Stromal cell of bone marrow (primary cell): Measurements from ENCODE around the gene EXOC4.

ENCODE experiments used
- DNase-seq: peaks from one replicate; pipeline ENCODE4 v3.0.0-alpha.2; 2012; ENCODE audit warnings: low read depth

The EXOC4 gene

DNA sequence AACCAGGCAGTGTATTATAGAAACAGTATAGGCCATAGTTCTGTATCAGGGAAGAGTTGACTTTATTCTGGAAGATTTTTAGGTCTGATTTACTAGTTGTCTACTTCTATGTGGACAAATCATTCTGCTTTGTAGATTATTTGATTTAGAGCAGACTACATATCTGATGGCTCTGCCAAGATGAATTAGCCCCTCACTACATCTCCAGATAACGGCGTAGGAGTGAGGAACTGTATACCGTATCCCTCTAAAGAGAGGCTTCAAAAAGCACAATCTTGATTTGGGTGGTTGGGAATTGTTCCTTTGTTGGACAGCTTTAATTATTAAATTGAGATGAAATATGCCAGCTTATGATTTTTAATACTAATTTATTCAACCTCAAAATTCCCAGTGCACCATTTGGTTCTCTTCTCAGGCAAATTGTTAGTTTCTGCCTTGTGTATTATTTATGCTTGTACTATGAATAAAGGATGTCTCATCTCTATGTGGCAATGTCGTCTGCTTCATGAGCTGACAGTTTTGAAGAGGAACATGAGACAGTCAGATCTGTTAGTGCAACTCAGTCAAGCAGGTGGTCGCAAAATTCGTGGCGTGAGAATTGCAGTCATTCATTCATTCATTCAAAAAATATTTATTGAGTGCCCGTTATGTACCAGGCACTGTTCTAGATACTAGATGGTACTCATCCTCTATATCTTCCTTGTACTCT lies 422.8 kb downstream of the EXOC4 start:
- no peak for DNase-seq

DNA sequence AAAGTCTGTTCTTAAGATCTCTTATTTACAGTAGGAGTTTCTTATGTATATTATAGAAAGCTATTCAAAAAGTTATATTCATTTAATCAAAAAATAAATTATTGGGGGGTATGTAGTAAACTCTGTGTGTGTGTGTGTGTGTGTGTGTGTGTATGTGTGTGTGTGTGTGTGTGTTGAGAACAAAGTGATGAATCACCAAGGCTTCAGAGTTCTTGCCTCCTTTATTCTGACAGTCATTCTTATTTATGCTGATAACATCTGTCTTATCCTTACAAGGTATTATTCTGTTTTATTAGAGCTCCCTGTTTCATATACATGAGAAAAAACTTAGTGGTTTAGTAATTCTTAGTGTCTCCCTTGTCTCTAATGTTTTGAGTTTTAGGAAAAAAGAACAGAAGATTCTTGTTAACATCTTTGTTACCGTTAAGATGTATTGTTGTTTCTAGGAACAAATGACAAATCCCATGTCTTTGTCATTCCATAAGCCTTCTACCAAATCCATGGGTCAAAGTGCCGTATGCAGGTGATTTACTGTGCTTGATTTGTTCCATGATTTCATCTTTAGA lies 424.0 kb downstream of the EXOC4 start:
- DNase-seq: no peak

DNA sequence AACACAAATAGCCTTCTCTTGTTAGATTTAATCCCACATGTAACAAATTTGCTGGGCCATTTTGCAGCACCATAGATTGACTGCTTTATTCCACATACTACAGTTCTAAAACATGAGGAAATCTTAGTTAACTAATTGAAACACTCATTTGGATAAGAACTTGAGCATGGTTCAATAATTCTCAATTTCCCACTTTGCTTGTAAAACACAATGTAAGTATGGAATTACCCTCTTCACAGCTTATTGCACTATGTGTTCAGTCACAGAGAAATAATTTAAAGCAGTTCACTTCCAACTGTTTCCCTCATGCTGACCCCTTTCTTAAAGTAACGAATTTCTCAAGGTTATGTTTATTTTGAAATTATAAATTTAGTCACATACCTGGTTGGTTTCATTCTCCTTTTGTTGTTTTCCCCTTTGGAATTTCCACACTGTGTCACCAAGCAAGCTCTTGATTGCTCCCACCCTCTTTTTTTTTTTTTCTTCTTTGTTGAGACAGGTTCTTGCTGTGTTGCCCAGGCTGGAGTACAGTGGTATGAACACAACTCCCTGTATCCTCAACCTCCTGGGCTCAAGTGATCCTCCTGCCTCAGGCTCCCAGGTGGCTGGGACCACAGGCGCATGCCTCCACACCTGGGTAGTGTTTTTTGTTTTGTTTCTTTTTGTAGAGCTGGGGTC lies 425.4 kb downstream of the EXOC4 start:
- DNase-seq: no peak

DNA sequence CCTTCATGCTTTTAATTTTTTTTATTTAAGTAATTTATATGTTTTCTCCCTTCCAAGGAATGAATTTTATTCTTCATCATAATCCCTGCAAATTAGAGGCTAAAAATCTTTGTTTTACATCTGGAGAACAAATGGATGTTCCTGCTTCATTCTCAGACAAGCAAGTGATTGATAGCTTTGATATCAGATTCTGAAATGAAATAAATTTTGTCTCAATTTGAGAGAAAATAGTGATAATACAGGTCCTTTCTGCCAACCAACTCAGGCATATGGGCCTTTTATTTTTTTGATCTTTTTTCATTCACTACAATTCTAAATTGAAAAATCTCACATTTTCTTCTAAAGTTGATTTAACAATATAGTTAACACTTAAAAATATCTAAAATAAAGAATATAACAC lies 427.1 kb downstream of the EXOC4 start:
- DNase-seq: no peak

DNA sequence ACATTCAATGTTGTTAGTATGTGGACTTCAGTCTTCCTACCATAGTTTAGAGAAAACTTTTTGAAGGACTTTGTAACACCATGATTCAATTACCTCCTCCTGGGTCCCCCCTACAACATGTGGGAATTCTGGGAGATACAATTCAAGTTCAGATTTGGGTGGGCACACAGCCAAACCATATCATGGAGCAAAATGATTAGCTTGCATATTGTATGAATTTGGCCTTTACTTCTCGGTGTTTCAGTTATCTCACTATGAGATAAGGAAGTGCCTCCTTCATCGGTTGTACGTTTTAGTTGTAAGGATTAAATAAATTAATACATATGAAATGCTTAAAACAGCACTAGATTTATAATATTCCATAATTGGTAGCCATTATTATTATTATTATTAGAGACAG lies 428.7 kb downstream of the EXOC4 start:
- no peak for DNase-seq

DNA sequence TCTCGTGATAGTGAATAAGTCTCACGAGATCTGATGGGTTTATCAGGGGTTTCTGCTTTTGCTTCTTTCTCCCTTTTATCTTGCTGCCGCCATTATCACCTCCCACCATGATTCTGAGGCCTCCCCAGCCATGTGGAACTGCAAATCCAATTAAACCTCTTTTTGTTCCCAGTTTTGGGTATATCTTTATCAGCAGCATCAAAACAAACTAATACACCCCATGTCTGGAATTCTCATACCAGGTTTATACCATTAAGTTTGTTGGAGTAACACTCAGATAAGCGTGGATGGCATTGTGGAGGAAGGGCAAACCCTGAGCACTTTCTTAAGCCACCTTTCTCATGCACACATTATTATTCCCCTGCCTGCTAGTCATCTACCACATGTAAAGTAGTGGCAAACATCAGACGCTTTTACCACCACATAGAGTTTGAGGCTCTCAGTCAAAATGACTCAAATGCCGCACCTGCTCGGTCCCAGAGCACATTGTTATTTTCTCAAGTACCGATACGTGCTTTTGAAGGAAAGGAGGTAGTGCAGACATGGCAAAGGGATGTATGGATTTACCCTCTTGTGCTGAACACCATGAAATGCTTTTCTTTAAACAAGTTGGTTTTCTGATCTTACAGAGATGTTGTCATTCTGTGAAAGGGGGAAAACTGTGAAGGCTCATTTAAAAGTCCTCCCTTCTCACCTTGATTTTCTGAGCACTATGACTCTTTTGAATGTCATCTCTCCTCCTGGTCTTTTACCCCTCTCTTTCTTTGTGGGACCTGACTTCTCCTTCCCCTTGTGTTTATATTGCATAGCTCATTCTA lies 429.7 kb downstream of the EXOC4 start:
- no peak for DNase-seq

DNA sequence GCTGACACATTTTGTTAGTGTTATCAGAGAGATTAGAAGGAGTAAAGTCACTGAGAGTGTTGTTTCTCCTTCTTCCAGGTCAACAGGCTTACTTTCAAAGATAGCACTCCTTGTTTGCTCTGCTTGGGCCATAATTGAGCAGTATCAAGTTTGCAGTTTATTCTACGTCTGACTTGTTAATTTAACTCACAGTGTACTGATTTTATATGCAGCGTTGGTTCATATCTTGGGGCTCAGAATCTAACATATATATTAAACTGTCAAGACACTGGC lies 430.2 kb downstream of the EXOC4 start:
- DNase-seq: no peak

DNA sequence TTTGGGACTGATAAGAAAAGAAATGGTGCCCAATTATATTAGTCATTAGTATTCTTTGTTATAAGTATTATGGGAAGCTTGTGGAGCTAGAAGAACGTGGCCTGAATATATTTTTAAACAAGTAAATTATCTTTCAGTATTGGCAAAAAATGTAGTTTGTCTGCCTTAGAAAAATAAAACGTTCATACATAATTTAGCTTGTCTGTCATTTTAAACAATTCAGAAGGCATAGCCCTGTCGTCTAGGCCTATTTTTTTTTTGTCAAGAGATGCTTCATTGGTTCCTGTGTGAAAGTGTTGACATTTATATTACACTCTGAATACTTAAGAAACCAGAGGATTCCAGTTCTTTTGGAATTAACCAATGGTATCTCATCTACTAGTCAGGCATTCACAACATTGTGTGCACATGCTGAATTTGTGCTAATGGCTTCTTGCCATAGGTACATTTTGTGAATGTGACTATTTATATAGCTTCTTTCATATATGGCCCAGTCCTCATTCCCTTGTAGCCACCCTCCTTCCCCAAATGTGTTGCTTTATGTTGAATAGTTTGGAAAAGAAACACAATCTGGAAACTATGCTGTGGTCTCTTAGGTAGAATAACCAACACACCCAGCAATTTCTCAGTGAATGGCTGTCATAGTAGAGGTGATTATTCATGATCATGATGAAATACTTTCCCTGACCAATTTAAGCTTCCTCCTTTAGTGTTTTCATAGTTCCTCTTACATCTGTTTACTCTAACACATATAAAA lies 435.8 kb downstream of the EXOC4 start:
- DNase-seq: no peak

DNA sequence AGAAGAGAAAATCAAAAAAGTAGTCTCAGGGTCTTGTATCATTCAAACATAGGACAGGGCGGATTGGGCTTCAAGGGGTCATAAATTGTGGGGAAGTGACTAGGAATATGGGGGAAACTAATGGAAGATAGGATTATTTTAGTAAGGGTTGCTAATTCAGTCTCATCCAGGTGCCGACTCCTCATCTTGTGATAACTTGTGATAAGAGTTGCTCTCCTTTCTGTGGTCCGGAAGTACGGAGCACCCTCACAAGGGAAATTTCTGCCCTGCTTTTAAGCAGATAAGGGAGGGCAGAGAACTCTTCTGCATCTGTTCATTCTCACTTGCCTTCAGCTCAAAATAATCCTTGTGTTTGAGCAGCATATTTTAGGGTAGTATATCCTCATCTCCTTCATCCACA lies 437.9 kb downstream of the EXOC4 start:
- no peak for DNase-seq

DNA sequence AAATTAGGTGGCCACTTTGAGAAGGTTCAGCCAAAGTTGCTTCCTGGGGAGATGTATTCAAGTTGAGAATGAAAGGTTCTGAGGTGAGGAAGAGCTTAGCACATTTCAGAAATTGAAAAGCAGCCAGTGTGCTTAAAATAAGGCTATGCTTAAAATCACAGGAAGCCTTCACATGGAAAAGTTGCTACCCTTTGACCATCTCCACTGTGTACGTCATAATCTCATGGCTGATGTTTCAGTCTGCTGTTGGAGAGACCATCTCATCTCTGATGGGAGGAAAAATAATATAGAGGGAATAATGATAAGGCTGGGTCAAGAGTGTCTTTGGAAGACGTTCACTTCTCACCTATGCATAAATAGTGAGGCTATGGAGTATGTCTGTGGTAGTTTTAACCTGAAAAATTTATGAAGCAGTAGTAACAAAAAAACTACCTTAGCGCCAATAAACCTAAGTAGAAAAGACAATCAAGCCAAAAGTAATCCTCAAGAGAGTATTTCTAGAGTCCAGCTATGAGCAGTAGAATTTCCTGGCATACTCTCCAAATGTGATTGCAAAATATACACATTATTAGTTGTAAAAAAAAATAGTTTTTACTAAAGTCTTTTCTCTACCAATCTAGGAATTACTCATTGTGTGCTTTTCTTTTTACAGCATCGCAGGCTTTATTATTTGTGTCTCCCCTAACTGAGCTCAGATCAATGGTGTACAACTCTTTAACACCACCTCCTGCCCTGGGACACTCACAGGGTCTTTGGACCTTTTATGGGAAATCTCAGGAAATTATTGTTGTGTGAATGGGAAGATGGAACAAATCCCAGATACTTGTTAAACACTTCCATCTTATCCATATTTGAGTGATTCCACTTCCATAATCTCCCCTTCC lies 439.1 kb downstream of the EXOC4 start:
- DNase-seq: peak; percentile 71

DNA sequence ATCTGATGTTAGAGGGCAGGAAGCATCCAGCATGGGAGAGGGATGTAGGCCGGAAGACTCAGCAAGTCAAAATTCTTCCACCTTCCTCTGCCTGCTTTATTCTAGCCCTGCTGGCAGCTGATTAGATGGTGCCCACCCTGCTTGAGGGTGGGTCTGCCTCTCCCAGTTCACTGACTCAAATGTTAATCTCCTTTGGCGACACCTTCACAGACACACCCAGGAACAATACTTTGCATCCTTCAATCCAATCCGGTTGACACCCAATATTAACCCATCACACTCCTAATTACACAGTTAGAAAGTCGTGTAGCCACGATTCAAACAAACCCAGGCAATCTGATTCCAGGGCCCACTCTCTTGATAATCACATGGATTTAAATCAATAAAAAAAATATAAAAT lies 440.4 kb downstream of the EXOC4 start:
- DNase-seq: no peak

DNA sequence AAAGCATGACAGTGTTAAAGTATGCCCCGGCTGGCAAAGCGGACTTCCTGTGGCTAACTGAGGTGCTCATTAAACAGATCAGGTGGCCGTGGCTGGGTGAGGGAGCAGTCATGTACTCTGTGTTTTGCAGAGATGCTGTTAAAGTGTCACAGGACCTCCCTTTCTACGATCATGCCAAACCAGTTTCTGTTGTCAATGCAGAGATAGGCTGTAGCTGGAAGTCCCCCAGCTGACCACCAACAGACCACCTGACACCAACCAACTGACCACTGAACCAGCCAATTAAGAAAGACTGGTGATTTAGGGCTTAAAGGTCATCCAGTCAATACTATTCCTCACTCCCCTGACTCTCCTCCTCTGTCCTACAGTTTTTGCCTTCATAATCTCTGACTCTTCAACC lies 443.2 kb downstream of the EXOC4 start:
- no peak for DNase-seq

DNA sequence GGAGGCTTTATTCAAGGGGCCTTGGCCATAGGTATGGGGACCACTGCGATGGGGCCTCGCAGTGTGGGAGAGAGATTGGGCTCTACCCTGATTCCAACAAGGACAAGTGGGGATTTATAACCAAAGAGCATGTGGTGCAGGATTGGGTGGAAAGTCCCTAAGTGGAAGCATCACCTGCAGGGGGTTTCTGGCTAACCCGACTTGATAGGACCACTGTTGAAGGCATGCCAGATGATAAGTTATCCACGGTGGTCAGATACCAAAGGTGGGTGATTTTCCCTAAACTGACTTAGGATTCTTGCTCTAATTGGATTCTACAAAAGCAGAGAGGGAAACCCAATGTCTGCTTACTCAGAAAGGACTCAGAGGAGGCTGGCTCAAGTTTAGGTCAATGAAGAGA lies 444.7 kb downstream of the EXOC4 start:
- DNase-seq: no peak

DNA sequence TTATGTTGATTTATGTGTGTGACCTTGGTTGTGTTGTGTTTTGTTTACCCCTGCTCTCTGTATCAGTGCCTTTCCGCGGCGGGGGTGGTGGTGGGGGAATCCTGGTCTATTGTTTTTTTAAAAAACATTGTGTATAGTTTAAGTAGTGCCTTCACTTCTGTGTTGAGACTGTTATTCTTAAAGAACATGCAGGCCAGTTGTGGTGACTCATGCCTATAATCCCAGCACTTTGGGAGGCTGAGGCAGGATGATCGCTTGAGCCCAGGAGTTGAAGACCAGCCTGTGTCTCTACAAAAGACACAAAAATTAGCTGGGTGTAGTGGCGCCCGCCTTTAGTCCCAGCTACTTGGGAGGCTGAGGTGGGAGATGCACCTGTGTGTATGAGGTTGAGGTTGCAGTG lies 445.2 kb downstream of the EXOC4 start:
- no peak for DNase-seq

DNA sequence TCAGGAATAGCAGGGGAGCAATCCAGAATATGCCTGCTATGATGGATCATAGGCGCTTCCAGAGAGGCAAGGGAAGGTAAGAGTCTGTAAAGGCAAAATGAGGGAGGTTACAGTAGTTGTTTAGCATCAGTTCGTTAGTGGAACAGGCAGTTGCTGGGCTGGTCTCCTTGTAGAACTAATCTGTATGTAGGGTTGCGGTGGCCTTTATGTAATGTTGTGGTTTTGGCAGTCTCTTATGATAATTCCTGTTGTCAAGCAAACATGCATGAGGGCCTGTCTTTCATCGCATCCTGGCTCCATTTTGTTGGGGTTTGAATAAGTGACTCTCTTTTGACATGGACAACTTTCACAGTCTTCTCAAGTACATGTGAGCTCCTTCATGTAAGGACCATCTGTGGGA lies 446.5 kb downstream of the EXOC4 start:
- DNase-seq: no peak

DNA sequence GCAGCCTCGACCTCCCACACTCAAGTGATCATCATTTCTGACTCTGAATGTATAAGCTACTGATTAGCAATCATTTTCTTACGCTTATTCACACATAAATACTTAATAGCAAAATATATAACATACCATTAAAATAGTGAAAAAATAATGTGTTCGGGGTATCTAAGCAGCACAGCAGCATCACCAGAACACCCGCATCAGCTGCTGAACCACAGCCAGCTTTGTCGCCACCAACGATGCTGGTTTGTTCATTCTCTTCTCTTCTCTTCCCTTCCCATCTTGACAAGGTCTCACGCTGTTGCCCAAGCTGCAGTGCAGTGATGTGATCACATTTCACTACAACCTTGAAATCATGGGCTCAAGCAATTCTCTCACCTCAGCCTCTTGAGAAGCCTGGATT lies 449.2 kb downstream of the EXOC4 start:
- DNase-seq: no peak

DNA sequence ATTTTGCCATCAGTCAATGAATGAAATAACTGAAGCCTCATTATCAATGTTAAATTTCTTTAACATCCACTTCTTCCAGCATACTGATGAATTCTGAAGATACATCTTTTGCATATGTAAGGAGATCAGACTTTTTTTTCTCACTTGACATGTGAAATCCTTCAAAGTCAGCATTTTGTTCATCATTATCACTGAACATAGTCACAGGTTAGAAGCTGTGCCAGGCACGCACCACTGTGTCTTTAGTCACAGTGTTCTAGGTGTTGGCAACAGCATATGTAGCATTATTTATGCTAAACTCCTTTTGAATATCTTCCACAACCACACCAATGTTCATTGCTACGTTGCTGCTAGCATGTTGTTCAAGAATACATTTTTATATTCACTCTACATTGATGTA lies 450.1 kb downstream of the EXOC4 start:
- DNase-seq: no peak

DNA sequence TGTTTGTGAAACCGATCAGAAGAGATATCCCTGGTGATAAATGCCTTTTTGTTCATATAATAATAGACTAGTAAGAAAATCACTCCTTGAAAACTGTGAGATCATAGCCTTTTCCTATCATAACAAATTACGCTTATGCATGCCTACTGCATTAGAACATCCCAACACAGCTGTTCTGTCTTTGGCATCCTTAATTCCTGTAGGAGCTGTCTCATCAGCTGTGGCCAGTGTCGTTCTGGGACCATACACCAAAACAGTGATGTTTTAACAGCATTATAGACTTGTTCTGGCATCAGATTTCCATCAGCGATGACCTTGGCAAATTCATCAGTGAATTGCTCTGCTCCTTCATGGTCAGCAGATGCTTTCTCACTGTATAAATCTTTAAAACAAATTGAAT lies 450.7 kb downstream of the EXOC4 start:
- peak; percentile 46 for DNase-seq

DNA sequence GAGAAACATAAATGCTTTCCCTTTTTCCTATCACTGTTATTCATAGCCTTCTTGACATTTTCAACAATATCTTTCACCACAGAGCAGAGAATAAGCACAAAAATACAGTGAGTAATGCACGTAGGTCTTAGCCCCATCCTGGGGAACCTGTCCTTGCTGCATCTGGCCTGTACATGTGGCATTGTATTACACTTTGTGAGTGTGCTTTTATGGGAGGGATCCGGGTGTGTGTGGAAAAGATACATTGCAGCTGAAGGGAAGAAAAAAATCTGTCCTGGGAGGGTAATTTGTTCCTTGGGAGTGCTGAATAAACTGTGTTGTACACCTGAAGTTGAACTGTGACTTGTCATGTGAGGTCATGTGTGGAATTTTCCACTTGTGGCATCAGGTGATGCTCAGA lies 451.6 kb downstream of the EXOC4 start:
- DNase-seq: no peak

DNA sequence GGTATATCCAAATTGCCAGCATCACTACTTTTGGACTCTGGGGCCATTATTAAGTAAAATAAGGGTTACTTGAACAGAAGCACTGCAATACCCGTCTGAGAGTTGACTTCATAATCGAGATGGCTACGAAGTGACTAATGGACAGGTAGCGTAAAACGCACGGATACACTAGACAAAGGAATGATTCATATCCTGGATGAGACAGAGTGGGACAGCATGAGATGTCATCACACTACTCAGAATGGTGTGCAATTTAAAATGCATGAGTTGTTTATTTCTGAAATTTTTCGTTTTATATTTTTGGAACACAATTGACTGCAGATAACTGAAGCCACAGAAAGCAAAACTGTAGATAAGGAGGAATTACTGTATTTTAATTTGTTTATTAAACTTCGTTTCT lies 452.7 kb downstream of the EXOC4 start:
- DNase-seq: no peak

DNA sequence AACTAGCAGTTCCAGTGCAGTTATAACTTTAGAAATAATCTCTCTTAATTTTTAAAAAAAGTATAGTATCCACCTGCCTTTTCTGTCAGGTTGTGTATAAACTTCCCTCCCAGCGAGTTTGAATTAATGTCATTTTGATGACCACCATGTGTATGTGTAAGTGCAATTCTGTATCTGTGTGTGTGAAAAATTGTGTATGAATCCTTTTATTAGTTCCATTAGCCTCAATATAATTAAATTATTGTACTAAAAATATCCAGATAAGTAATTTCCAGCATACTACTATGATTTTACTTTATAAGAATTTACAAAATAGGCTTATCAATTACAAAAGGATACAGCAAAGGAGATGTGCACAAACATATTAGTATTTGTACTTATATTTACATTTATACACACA lies 453.1 kb downstream of the EXOC4 start:
- DNase-seq: no peak
